GM18868 (cell line): ENCODE measurements around the gene LRRC43.

Experiments used
- ATAC-seq: cut with Tn5 transposase; IDR thresholded peaks from one replicate; pipeline ENCODE4 v1.9.1; 2021; ENCODE audit warnings: mild to moderate bottlenecking, moderate library complexity; ENCODE audit not compliant: unreplicated experiment

Gene LRRC43, protein sequence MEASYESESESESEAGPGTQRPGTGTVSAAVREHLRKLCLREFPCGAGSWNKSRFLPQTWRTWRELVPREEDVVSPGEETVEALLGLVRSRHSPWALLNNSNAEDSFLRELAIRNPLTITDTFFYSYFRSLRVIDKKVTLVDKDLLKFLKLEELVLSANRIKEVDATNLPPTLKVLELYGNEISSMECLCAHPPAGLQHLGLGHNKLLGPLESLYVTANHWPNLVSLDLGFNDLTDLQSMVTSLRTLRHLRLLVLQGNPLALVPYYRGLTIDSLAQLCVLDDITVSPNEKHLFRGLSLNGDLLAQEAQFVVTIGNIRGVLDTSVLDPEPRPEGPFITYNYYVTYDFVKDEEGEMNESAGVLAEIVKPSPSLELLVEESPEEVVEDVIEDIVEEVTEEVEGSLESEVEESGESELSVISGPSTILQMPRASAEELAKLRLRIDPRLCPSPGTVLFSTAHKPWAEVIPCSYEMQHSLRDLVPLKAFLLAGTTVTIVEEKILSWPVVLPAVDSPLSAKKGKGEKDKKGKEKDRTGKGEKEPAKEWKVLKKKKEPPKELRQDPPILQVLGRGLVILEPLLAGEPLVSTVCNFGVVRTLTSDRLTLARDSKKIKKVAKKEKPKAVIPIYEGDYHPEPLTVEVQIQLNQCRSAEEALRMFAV

DNA sequence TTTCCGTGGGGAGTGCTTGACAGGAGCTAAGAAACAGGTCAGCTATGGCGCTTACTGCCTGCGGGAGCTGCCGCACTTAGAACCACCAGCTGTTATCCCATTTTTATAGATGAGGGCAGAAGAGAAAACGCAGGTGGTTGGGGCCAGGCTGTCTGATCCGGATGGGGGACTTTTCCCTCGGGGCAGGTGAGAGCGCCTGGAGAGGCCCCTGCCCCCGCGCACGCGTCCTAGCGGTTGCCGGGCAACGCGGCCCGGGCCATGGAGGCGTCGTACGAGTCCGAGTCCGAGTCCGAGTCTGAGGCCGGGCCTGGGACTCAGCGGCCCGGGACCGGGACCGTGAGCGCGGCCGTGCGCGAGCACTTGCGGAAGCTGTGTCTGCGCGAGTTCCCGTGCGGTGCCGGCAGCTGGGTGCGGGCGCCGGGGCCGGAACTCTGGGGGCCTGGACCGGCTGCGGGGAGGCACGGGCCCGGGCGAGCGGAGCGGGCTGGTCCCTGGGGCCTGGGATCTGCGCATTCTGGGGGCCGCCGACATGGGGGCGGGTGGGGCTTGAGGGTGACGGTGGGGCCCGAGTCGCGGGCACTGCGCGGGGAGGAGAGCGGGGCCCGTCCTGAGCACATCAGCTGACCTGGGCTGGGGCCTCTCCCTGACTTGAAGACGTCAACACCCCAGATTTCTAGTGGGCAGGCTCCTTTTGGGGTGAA is at the start of gene LRRC43:
TSS of gene LRRC43 (plus strand) at position 237 of the 701 bp plus-strand sequence. CDS start at position 259, 22 bp downstream.
- ATAC-seq: no peak

DNA sequence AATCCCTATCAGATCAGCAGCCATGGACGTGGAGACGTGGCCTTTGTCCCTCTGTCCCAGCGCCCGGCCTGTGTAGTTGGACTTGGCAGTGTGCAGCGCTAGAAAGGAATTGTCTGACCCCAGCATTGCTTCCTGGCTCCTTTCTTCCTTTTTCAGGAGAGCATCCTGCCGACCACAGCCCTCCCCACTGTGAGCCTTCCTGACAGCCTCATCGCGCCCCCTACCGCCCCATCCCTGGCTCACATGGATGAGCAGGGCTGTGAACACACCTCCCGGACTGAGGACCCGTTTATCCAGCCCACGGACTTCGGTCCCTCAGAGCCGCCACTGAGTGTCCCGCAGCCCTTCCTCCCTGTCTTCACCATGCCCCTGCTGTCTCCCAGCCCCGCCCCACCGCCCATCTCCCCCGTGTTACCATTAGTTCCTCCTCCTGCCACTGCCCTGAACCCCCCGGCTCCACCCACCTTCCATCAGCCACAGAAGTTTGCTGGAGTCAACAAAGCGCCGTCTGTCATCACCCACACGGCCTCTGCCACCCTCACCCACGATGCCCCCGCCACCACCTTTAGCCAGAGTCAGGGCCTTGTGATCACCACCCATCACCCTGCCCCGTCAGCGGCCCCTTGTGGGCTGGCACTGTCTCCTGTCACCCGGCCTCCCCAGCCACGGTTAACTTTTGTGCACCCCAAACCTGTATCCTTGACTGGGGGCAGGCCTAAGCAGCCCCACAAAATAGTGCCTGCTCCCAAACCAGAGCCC is 49.6 kb upstream of the LRRC43 start:
- ATAC-seq: no peak

DNA sequence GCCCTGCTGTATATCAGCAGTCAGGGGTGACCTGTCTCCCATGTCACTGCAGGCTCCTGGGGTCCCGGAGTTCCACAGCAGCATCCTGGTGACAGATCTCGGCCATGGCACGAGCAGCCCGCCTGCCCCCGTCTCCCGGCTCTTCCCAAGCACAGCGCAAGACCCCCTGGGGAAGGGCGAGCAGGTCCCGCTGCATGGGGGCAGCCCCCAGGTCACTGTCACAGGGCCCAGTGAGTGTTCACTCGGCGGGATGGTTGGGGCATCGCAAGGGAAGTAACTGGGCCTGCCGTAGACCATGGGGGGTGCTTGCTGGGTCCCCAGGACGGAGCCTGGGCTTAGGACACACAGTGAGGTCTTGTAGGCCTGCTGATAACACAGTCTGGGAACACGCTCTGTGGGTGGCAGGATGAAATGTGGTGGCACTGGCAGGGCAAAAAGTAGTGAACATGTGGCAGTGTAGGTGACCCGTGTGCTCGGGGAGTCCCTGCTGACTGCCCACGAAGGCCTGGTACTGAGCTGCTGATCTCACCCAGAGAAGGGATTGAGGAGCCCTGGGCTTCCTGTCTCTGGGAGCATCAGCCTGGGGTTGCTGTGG is 47.4 kb upstream of the LRRC43 start:
- ATAC-seq: no peak

DNA sequence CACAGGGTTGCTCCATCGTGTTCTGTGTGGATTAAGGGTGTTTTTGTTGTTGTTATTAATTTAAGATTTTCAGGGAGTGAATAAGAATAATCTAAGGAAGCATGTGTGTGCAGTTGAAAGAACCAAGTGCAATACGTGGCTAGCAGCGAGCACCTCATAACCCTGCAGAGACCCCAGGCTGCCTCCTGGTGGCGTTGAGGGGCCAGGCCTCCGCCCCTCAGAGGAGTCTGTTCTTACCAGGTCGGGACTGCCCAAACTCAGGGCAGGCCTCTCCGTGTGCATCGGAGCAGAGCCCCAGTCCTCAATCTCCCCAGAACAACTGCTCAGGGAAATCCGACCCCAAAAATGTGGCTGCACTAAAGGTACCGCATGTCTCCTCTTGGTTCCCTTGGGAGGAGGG is 45.7 kb upstream of the LRRC43 start:
- no peak for ATAC-seq

DNA sequence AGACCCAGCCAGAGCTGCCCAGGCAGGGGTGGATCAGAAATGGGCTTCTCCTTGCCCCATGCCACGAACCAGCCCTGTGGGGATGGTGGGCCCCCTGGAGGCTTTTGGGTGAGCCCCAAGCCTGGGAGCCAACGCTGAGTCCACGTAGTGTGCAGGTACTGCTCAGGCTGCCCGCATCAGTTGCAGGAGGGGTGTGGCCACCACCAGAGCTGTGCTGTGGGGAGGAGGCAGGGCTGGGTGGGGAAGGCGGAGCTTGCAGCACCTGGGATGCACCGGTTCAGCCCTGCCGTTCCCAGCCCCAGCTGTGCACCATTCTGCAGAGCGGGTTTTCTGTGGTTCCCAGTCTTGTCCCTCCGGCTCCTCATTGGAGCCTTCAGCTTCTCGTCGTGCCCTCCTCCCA is 45.2 kb upstream of the LRRC43 start:
- no peak for ATAC-seq

DNA sequence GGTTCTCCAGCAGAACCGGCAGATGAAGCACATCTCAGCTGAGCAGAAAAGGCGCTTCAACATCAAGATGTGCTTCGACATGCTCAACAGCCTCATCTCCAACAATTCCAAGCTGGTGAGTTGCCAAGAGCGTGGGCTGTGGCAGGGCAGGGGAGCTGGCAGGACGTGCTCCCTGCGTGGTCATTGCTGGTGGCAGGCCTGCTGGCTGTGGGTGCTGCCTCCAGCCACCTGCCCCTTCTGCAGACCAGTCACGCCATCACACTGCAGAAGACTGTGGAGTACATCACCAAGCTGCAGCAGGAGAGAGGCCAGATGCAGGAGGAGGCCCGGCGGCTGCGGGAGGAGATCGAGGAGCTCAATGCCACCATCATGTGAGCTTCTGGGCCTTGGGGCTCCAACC is 44.7 kb upstream of the LRRC43 start:
- ATAC-seq: no peak

DNA sequence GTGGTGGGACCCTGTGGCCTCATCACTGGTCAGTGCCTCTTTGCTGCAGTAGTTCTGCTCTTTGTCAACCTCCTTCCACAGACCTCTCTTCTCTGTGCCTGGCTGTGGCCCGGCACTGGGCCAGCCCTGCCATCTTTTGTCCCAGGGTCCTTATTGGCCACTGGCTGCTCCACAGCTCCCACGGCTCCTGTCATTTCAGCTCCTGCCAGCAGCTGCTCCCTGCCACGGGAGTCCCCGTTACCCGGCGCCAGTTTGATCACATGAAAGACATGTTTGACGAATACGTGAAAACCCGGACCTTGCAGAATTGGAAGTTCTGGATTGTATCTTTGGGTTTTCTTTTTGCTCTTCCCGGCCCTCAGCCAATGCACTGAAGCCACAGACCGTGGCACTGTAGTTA is 44.3 kb upstream of the LRRC43 start:
- ATAC-seq: no peak

DNA sequence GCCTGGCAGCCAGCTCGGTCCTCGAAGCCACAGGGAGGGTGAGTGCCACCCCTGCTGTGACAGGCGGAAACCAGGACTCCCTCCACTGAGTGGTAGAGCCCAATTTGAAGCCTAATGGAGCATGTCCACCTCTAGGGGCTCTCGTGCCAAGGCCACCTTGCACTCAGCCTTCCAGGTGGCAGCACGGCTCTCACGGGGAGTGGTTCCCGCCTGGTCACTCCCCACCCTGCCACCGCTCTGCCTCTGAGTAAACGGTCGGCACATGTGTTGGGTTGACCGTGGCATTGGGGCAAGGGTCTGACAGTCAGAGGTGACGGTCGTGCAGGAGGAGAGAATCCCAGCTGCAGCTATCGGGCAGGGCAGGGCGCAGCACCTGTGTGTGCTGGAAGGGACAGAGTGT is 43.7 kb upstream of the LRRC43 start:
- no peak for ATAC-seq

DNA sequence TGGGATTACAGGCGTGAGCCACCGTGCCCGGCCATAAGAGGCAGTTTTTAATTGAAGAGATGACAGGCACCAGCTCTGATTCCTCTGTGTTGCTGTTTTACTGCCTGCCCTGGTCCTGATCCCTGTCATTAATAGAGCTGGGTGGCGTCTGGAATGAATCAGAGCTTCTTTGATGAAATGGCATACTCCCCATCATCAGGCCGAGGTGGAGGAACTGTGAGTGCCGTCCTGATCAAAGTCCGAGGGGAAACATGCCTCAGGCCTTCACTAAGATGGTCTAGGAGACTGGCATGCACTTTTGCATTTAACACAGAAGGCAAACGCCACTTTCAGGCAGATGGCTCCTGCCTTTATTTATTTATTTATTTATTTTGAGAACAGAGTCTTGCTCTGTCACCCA is 43.0 kb upstream of the LRRC43 start:
- ATAC-seq: no peak

DNA sequence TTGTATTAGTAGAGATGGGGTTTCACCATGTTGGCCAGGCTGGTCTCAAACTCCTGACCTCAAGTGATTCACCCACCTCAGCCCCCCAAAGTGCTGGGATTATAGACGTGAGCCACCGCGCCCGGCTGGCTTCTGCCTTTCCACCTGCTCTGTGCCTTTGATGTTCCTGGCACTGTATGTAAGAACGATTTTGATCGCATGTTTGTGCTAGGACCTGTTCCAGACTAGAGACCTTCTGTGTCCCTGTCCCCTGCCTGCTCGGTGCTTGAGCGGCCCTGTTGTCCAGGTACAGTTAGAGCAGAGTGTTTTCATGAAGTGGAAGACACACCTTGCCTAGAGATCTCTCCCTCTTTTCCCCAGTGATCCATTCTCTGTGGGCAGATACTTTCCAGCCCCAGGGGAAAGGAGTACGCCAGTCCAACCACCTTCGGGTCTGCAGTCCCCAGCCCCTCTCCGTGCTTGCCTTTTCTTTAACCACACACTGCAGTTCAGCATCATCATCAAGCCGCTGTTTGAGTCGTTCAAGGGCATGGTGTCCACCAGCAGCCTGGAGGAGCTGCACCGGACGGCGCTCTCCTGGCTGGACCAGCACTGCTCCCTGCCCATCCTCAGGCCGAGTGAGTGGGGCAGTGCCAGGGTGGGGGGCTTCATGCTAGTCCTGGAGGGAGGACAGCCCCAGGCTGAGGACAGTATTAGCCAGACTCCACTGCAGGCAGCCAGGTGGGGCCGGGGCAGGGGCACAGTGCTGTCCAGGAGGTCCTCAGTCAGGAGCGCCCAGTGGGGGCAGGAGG is 42.3 kb upstream of the LRRC43 start:
- ATAC-seq: no peak

DNA sequence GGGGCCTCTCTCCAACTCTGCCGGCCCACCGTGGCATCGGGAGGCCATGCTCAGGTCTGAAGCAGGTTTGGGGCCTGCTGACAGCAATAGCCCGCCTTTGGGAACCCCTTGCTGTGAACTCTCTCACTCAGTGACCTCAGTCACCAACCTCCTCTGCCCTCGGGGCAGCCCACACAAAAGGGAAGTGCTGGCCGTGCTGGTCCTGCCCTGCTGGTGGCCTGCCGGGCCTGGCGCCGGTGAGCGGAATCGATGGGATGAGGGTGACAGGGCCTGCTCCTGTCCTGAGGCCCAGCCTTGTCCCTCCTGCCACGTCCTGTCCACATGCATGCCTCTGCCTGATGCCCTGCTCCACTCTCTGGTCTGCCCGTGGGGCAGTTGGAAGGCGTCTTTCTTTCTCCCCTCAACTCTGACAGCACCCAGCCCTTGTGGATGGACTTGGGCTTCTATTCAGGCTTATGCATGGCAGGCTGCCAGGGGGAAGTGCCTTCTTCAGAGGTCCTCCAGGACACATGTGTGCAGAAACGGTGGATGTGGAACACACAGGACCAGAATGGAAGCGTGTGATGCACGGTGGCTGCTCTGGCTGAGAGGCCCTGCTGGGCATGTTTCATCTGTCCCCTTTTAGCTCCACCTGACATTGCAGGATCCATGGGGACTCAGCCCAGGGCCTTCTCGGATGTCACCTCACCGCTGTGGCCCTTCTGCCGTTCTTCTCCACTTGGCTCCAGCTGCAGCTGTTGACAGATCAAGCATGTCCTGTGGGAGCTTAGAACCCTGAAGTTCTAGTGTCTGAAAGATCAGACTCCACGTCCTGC is 40.8 kb upstream of the LRRC43 start:
- no peak for ATAC-seq

DNA sequence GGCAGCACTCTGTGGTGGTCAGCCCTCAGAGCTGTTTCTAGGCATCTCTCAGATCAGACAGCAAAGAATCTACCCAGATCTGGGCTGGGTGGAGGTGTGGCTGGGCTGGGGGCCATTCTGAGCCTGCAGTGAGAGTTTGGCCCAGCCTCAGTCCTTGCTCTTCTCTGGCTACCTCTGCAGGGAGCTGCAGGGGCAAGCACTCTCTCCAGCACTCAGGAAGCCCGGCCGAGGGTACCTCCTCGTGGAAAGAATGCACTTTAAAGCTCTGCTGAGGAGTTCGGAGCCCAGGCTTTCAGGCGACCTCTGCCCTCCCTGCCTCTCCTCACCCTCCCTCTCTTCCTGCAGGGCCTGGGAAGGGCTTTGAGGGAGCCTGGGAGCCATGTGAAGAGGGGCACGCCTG is 40.1 kb upstream of the LRRC43 start:
- no peak for ATAC-seq

DNA sequence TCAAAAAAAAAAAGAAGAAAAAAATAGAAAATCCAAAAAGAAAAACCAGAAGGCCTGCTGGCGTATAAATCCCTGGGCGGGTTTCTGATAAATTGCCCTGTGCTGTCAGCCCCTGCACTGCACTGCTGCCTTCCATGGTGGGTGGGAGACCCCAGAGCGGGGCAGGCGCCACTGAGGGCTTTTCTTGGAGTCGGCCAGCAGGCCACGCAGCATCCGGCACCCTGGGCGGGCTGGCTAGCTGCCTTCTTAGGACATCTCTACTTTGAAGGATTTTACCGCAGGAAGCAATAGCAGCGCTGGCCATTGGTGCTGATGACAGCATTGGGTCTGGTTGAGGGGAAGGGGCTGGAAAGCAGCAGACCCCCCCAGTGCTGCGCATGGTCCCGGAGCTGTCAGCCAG is 38.0 kb upstream of the LRRC43 start:
- no peak for ATAC-seq

DNA sequence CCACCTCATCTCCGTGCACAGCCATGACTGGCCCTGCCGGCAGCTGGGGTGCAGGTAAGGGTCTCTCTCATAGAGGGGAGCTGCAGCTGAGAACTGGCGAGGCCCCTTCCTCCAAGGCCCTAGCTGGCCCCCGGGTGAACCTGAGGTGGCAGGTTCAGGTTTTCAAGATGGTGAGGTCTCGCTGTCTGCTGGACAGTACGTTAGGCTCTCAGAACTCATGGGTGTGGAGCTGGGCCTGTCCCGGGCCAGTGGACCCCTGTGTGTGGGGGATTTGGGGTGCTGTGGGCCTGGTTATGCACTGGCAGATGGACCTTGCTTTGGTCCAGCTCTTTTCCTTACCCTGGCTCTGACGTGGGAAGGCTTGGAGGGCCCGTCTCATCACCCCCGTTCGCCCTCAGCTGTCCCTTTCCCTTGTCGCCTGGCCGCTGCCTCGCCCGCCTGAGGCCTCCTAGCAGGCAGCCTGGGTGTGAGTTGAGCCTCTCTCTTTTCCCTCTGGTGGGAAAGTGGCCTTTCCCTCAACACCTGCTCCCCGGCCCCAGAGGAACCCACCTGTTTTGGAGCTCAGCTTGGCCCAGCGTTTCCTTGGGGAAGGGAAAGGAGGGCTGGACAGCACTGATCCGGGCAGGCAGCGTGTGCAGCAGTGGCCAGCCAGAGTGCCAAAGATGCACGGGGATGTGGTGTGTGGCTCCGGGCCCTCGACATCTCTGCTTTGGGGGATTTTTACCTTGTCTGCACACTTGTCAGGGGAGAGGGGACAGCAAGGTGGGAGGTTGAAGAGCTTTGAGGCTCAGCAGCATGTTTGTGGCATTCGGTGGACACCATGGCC is 37.2 kb upstream of the LRRC43 start:
- no peak for ATAC-seq

DNA sequence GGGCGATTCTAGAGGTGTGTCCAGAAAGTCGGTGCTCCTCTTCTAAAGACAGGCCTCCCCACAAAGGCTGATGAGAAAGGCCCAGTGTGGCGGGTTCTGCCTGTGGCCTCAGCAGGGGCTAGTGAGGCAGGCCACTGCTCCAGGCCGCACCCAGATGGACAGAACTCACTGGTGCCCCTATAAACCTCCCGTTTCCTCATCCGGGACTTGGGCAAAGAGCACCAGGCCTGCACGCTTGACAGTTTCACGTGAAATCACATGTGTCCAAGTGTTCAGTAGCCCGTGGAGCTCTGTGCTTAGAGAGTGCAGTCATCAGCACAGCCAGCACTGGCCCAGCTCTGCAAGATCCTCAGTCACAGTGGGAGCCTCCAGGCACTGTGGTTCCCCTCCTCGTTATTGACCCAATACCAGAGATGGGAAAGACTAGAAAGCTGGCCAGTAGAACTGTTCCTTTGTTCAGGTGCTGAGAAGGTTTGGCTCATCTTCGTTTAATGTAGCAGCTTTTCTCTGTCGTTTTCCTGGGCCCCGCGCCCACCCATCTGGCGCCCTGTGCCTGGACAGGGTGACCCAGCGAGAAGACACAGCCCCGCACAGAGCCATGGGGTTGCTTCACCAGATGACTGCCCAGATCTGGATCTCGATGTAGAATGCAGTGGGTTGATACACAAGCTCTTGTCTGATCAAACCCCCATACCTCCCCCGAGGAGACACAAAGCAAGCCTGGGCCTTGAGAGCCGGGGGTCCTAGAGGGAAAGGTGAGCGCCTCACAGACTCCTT is 35.2 kb upstream of the LRRC43 start:
- no peak for ATAC-seq

DNA sequence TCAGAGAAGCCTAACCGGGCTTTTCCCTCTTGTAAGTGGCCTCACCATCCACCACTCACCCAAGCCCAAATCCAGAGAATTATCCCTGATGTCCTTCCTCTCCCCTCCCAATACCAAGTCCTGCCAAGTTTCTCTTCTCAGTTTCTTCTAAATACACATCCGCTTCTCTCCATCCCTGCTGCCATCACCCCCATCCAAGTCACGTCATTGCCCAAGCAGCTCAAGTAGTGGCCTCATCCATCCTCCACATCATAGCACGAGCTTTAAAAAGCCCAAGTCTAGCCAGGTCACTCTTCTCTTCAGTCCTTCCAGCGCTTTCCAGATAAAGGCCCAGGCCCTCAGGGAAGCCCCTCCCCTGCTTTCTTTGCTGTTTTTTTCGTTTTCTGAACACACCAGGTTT is 34.3 kb upstream of the LRRC43 start:
- ATAC-seq: no peak

DNA sequence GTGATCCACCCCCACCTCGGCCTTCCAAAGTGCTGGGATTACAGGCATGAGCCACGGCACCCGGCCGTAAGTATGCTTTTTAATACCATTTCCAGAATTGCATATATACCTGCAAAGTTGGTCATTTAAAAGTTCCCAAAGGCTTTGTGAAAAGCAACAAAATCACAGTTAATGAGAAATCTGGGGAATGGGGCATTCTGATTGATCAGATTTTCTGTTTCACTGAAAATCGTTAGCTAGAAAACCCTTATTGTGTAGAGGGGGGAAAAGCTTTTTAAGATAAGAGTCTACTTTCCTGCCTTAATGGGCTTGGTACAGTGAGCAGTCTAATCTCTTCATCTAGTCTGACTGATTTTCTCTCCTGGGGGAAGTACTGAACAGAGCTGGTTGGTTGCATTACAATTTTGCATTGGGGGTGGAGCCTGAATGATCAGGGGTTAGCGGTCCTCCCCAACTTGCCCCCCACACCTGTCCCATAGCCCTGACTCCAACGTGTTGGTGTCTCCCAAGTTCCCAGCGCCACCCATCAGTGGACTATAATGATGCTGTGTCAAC is 32.7 kb upstream of the LRRC43 start:
- ATAC-seq: no peak
